ENCODE data around the gene ASXL1. TPM values are rescaled to one million over a fixed set of nuclear protein-coding genes. Genes with fewer than 3 reads are reported as not detected.

ASXL1 gene
- total RNA-seq, 1 experiment from 2014 or later, result 52.2 TPM

DNA sequence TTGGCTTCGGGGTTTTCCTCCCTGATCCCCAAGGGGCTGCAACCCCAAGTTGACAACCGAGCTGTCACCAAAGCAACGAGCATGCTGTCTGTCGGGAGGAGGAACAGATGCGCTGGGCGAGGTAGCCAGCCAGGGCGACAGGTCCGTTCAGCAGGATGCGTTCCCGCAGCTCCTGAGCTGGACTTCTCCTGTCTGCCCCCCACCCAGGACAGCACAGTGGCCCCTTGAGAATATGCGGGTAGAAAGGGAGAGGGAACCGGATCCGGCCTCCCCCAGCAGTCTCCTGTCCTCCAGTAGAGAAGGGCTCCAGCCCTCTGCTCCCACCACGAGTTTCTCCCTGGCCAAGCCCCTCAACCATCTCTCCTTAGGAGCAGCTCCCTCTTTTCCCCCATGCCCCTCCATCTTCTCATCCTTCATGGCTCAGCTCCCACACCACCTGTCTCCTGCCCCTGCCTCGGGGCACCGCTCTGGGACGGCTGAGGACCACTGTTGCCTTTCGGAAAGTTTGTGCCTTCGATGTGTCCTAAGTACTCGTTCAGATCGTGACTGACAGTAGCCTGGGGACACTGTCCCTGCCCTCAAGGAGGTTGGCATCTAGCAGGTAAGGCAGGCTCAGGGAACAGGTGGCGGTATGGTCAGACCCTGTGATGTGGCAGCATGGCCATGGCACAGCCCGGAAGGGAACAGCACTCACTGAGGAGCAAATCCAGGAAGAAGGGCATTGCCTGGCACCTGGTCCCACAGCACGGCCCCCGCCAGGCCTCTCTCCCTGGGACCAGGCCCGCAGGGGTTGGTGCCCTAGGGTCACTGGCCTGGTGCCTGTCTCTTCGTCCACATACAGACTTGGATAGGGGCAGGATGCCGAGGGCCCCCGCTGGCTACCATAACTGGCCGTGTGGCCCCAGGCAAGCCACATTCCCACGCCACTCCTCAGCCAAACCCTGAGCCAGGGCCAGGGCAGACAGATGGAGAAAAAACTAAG lies 96.3 kb downstream of the ASXL1 start:
- DNase-seq (ENCODE audit: low read depth, low spot score) (no peak), ATAC-seq (no peak)
- H2AFZ ChIP-seq (ENCODE audit: low read depth, low read length, poor library complexity, severe bottlenecking), result no peak overlapping the region
- H3K4me1 ChIP-seq (ENCODE audit: control insufficient read depth in 1 of 2, insufficient read depth in 2 of 2, low read length in 2 of 2), result no peaks in the 10 kb centered on the region
- H3K4me3 ChIP-seq (replicated peaks in 1 of 2; ENCODE audit: low read depth in 1 of 2, low read length in 2 of 2), result no peak overlapping the region
- no peak overlapping the region for H3K4me2 ChIP-seq (ENCODE audit: low read length)
- H4K20me1 ChIP-seq (ENCODE audit: insufficient read depth), result no peaks in the 10 kb centered on the region
- POLR2A ChIA-PET, result no interaction called here
- no peaks in the 10 kb centered on the region for H3K9me2 ChIP-seq (ENCODE audit: insufficient read depth)
- H3K36me3 ChIP-seq (ENCODE audit: control insufficient read depth in 1 of 2, insufficient read depth in 2 of 2, low read length in 2 of 2), result peaks cover 0 to 4% of the 10 kb centered on the region in 2 experiments; a peak in 2 of 4 replicates
- TF ChIP-seq ZFX (IDR thresholded peaks at IDR 0.05), result no peak
- TF ChIP-seq, protein P1, sequence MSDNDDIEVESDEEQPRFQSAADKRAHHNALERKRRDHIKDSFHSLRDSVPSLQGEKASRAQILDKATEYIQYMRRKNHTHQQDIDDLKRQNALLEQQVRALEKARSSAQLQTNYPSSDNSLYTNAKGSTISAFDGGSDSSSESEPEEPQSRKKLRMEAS (IDR thresholded peaks at IDR 0.05), result no peak
- no peak for TF ChIP-seq CBX3 (IDR thresholded peaks at IDR 0.05; ENCODE audit: low read depth)
- TF ChIP-seq, protein P2, sequence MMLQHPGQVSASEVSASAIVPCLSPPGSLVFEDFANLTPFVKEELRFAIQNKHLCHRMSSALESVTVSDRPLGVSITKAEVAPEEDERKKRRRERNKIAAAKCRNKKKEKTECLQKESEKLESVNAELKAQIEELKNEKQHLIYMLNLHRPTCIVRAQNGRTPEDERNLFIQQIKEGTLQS (IDR thresholded peaks at IDR 0.05), result no peak
- intact Hi-C loops (cut with micrococcal nuclease), result no loop called here
- H3K9ac ChIP-seq (ENCODE audit: low read length), result no peak overlapping the region
- no peak overlapping the region for H3K27ac ChIP-seq (ENCODE audit: low read depth, low read length)
- RAD21 ChIA-PET (ENCODE audit: low non-redundant PET in 1 of 2, low total read pairs in 2 of 2, uncharacterized antibody in 2 of 2, unreplicated experiment in 2 of 2), result no interaction called here
- H3K27me3 ChIP-seq (ENCODE audit: insufficient read depth, low read length), result no peaks in the 10 kb centered on the region
- no peaks in the 10 kb centered on the region for H3K79me2 ChIP-seq (ENCODE audit: insufficient read depth, low read length)
- CTCF ChIA-PET, result interaction anchor here (0.6 kb wide), 1 partner anchor 241 kb away, joined by 4 read pairs; no protein-coding TSS in a partner anchor
- no peaks in the 10 kb centered on the region for H3K9me3 ChIP-seq (ENCODE audit: control insufficient read depth in 1 of 2, insufficient read depth in 1 of 2, low read depth in 1 of 2, low read length in 2 of 2)
- no TSS peak for BruUV-seq (replicated peaks)

DNA sequence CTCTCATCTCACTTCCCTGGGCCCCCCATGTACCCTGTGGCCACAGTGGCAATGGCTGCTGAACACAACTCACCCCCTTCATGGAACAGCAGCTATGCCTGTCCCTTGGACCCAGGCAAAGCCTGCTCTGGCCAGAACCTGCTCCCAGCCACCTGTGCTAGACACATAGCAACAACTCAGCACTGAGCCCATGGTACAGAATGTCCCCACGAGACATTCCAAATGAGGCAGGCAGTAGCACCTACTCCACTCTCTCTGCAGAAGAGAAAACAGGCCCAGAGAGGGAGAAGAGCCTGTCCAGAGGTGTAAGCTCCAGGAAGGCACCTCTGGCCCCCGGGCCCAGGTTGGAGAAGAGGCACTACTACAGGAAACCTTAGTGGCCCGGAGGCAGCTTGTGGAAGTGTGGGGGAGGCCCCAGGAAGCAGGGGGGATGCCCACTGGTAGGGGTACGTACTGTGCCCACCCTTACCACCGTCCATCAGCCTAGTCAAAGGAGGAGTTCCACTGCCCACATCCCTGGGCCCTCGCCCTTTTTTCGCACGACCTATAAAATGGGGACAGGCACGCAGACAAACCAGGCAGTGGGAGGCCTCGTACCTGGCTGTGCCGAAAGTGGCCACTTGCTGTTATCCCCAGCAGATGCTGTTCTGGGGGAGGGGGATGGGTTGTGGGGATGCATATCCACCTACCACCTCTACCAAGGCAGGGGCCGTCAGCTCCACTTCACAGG lies 97.2 kb downstream of the ASXL1 start:
- H3K4me1 ChIP-seq (ENCODE audit: control insufficient read depth in 1 of 2, insufficient read depth in 2 of 2, low read length in 2 of 2), result no peaks in the 10 kb centered on the region
- no TSS peak for BruUV-seq (replicated peaks)
- CTCF ChIA-PET, result no interaction called here
- no peaks in the 10 kb centered on the region for H3K27me3 ChIP-seq (ENCODE audit: insufficient read depth, low read length)
- RAD21 ChIA-PET (ENCODE audit: low non-redundant PET in 1 of 2, low total read pairs in 2 of 2, uncharacterized antibody in 2 of 2, unreplicated experiment in 2 of 2), result no interaction called here
- no peak overlapping the region for H3K9ac ChIP-seq (ENCODE audit: low read length)
- peaks cover 0 to 4% of the 10 kb centered on the region in 2 experiments; a peak in 2 of 4 replicates for H3K36me3 ChIP-seq (ENCODE audit: control insufficient read depth in 1 of 2, insufficient read depth in 2 of 2, low read length in 2 of 2)
- H3K27ac ChIP-seq (ENCODE audit: low read depth, low read length), result no peak overlapping the region
- H3K4me2 ChIP-seq (ENCODE audit: low read length), result no peak overlapping the region
- ATAC-seq (no peak), DNase-seq (ENCODE audit: low read depth, low spot score) (no peak)
- no peaks in the 10 kb centered on the region for H3K9me3 ChIP-seq (ENCODE audit: control insufficient read depth in 1 of 2, insufficient read depth in 1 of 2, low read depth in 1 of 2, low read length in 2 of 2)
- POLR2A ChIA-PET, result no interaction called here
- H3K4me3 ChIP-seq (replicated peaks in 1 of 2; ENCODE audit: low read depth in 1 of 2, low read length in 2 of 2), result no peak overlapping the region
- no peaks in the 10 kb centered on the region for H3K9me2 ChIP-seq (ENCODE audit: insufficient read depth)
- H3K79me2 ChIP-seq (ENCODE audit: insufficient read depth, low read length), result no peaks in the 10 kb centered on the region
- no peak overlapping the region for H2AFZ ChIP-seq (ENCODE audit: low read depth, low read length, poor library complexity, severe bottlenecking)
- H4K20me1 ChIP-seq (ENCODE audit: insufficient read depth), result no peaks in the 10 kb centered on the region
- intact Hi-C loops (cut with micrococcal nuclease), result no loop called here
- TF ChIP-seq FOSL1 (IDR thresholded peaks at IDR 0.05; ENCODE audit: low read depth) (no peak), JUND (IDR thresholded peaks at IDR 0.05) (no peak), CEBPB (IDR thresholded peaks at IDR 0.05; ENCODE audit: low read depth) (no peak), EZH2 (IDR thresholded peaks at IDR 0.05) (no peak)
- TF ChIP-seq, protein P3, sequence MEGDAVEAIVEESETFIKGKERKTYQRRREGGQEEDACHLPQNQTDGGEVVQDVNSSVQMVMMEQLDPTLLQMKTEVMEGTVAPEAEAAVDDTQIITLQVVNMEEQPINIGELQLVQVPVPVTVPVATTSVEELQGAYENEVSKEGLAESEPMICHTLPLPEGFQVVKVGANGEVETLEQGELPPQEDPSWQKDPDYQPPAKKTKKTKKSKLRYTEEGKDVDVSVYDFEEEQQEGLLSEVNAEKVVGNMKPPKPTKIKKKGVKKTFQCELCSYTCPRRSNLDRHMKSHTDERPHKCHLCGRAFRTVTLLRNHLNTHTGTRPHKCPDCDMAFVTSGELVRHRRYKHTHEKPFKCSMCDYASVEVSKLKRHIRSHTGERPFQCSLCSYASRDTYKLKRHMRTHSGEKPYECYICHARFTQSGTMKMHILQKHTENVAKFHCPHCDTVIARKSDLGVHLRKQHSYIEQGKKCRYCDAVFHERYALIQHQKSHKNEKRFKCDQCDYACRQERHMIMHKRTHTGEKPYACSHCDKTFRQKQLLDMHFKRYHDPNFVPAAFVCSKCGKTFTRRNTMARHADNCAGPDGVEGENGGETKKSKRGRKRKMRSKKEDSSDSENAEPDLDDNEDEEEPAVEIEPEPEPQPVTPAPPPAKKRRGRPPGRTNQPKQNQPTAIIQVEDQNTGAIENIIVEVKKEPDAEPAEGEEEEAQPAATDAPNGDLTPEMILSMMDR (IDR thresholded peaks at IDR 0.05 in 2 of 3, conservative IDR thresholded peaks at IDR 0.05 in 1 of 3; ENCODE audit: borderline replicate concordance in 1 of 3, insufficient read depth in 1 of 3, low read depth in 2 of 3, low read length in 2 of 3), result no peak
- TF ChIP-seq, protein P4, sequence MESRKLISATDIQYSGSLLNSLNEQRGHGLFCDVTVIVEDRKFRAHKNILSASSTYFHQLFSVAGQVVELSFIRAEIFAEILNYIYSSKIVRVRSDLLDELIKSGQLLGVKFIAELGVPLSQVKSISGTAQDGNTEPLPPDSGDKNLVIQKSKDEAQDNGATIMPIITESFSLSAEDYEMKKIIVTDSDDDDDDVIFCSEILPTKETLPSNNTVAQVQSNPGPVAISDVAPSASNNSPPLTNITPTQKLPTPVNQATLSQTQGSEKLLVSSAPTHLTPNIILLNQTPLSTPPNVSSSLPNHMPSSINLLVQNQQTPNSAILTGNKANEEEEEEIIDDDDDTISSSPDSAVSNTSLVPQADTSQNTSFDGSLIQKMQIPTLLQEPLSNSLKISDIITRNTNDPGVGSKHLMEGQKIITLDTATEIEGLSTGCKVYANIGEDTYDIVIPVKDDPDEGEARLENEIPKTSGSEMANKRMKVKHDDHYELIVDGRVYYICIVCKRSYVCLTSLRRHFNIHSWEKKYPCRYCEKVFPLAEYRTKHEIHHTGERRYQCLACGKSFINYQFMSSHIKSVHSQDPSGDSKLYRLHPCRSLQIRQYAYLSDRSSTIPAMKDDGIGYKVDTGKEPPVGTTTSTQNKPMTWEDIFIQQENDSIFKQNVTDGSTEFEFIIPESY (IDR thresholded peaks at IDR 0.05; ENCODE audit: extremely low read depth, insufficient replicate concordance, low read length), result no peak
